GM13977 (cell line): ENCODE results near the gene SLC6A12.

Experiments used
- DNase-seq: peaks from one replicate; pipeline ENCODE4 v3.0.0; 2012; ENCODE audit warnings: low spot score
- CTCF ChIP-seq: IDR thresholded peaks from 2 replicates; pipeline ENCODE4 v1.5.1; 2012; ENCODE audit warnings: mild to moderate bottlenecking, control low read depth; ENCODE audit not compliant: insufficient read depth; ENCODE audit errors: extremely low read depth, missing control alignments
- in situ Hi-C: fragments of 300-500 bp; cut with MboI; formaldehyde crosslinking; loops from one replicate; pipeline ENCODE4 v1.12.0; 2022; ENCODE audit warnings: low sequenced_read_pairs, low pct_unique_long_range_greater_than_20kb, mixed read lengths, inconsistent platforms; ENCODE audit not compliant: unreplicated experiment

The SLC6A12 gene

GRCh38 chr12:214003-214741 is at the start of gene SLC6A12:
Gene SLC6A12 (minus strand): TSS chr12:214157. CDS start chr12:209986, 4,171 bp downstream.
- in situ Hi-C loops, result no loop called here
- no peak for TF ChIP-seq CTCF
- DNase-seq, result no peak

GRCh38 chr12:263574-263973 is 49.6 kb upstream of the SLC6A12 start:
- in situ Hi-C loops, result no loop called here
- no peak for TF ChIP-seq CTCF
- DNase-seq, result no peak

- in situ Hi-C loops, result no loop called here
- DNase-seq, result no peak
- TF ChIP-seq CTCF, result no peak
These were observed 48.9 kb upstream of the SLC6A12 start, which contains the start of gene SLC6A13 for GRCh38 chr12:262817-263216. Gene SLC6A13 (minus strand): TSS chr12:262836. CDS start chr12:260052, 2,784 bp downstream.

GRCh38 chr12:262113-262512 is 48.2 kb upstream of the SLC6A12 start:
- in situ Hi-C loops, result no loop called here
- no peak for DNase-seq
- no peak for TF ChIP-seq CTCF

GRCh38 chr12:257521-258321 is 43.8 kb upstream of the SLC6A12 start:
- TF ChIP-seq CTCF, result no peak
- in situ Hi-C loops, result no loop called here
- DNase-seq, result no peak

- no peak for TF ChIP-seq CTCF
- in situ Hi-C loops, result no loop called here
- no peak for DNase-seq
These were observed 43.0 kb upstream of the SLC6A12 start for GRCh38 chr12:256958-257357.
